ENCODE data around the gene CD63.

DNA sequence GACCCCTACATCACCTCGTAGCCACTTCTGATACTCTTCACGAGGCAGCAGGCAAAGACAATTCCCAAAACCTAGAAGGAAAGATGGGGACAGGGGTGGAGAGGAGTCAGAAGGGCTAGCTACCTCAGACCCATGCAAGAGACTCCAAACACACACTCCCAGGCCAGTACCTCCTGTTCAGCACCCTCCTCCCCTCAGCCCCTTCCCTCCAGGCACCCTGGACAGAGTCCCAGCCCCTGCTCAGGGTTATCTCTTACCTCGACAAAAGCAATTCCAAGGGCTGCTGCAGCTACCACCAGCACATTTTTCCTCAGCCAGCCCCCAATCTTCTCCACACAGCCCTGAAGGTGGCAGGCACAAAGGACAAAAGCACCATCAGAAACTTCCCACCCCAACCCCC is 3.3 kb downstream of the CD63 start:
- TF ChIP-seq CTCF (conservative IDR thresholded peaks at IDR 0.05; ENCODE audit: low read depth, low read length) (no peak), EZH2 (IDR thresholded peaks at IDR 0.05; ENCODE audit: borderline replicate concordance, low read depth, low read length, poor library complexity, severe bottlenecking) (no peak)
